Loucy (cell line): ENCODE measurements around the gene CLCN7.

Experiments used
- EZH2phosphoT487 ChIP-seq: fragments of 200-600 bp; IDR thresholded peaks from 2 replicates; pipeline ENCODE4 v1.6.1; 2018; ENCODE audit warnings: antibody characterized with exemption, mild to moderate bottlenecking, moderate library complexity, borderline replicate concordance
- TF ChIP-seq, protein P1 (sequence below): fragments of 200-600 bp; sonication (generic); conservative IDR thresholded peaks from 2 replicates; pipeline ENCODE4 v1.5.1; 2014; ENCODE audit warnings: mild to moderate bottlenecking, antibody characterized with exemption, low read length

DNA sequence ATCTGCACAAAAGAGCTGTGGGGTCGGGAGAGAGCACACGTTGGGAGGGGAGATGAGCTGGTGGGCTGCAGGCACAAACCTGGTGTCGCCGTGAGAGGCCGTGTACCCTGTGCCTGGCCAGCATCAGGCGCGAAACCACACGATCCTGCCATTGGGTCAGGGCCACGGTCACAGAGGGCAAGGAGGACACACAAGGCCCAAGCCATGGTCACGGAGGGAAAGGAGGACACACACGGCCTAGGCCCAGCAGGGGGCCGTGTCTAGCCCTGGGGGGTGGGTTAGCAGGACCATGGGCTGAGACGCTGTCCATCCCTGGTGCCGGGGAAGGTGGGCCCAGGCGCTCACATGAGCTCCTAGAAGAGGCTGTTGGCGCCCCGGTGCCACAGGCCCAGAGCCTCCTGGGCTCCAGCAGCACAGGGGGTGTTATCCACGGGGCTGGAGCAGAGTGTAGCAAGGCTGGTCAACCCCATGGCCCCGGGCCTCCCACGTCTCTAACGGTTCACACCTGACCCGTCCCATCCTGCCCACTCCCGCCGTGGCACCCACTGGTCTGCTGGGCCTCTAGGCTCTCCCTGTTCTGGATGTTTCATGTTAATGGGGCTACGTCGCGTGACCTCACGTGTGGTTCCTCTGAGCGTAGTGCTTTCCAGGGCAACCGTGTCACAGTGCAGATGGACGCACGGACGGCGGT is 23.0 kb downstream of the CLCN7 start:
- TF ChIP-seq, protein P1, sequence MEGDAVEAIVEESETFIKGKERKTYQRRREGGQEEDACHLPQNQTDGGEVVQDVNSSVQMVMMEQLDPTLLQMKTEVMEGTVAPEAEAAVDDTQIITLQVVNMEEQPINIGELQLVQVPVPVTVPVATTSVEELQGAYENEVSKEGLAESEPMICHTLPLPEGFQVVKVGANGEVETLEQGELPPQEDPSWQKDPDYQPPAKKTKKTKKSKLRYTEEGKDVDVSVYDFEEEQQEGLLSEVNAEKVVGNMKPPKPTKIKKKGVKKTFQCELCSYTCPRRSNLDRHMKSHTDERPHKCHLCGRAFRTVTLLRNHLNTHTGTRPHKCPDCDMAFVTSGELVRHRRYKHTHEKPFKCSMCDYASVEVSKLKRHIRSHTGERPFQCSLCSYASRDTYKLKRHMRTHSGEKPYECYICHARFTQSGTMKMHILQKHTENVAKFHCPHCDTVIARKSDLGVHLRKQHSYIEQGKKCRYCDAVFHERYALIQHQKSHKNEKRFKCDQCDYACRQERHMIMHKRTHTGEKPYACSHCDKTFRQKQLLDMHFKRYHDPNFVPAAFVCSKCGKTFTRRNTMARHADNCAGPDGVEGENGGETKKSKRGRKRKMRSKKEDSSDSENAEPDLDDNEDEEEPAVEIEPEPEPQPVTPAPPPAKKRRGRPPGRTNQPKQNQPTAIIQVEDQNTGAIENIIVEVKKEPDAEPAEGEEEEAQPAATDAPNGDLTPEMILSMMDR, result no peak
- TF ChIP-seq EZH2phosphoT487, result no peak
